Measurements from ENCODE around the gene SPATA22.
"Not testable (repeated sequence)": the region's sequence is repeated elsewhere in the genome, so short reads cannot be mapped to it uniquely, and the experiment has no call there.

The SPATA22 gene

GRCh38 chr17:3472137-3472536, 518 bp upstream of the SPATA22 start:
- no peak for DNase-seq (ENCODE audit: low read depth)

- DNase-seq (ENCODE audit: low read depth): no peak
These were observed 2.1 kb downstream of the SPATA22 start for GRCh38 chr17:3469529-3469928.

- not testable (repeated sequence) for DNase-seq (ENCODE audit: low read depth)
These were observed 5.3 kb downstream of the SPATA22 start for GRCh38 chr17:3466355-3466754.

GRCh38 chr17:3448059-3448665, 23.5 kb downstream of the SPATA22 start:
- DNase-seq (ENCODE audit: low read depth): no peak

- no peak for DNase-seq (ENCODE audit: low read depth)
These were observed 24.0 kb downstream of the SPATA22 start for GRCh38 chr17:3447625-3448024.

GRCh38 chr17:3440451-3440850, 31.2 kb downstream of the SPATA22 start:
- DNase-seq (ENCODE audit: low read depth): no peak

GRCh38 chr17:3438368-3438767, 33.3 kb downstream of the SPATA22 start:
- DNase-seq (ENCODE audit: low read depth): no peak

- no peak for DNase-seq (ENCODE audit: low read depth)
These were observed 37.9 kb downstream of the SPATA22 start, which contains the start of gene OR1E2 for GRCh38 chr17:3433741-3434140. Gene OR1E2, minus strand, starts transcription at chr17:3433841. Its CDS starts 0 bp downstream, at chr17:3433841.

- DNase-seq (ENCODE audit: low read depth): not testable (repeated sequence)
These were observed 38.4 kb downstream of the SPATA22 start for GRCh38 chr17:3433215-3433614.

GRCh38 chr17:3418222-3418621, 53.4 kb downstream of the SPATA22 start:
- DNase-seq (ENCODE audit: low read depth): no peak

GRCh38 chr17:3415610-3416009, 56.0 kb downstream of the SPATA22 start:
- no peak for DNase-seq (ENCODE audit: low read depth)

- not testable (repeated sequence) for DNase-seq (ENCODE audit: low read depth)
These were observed 59.4 kb downstream of the SPATA22 start for GRCh38 chr17:3412216-3412615.

GRCh38 chr17:3411070-3411469, 60.5 kb downstream of the SPATA22 start, which contains the start of gene OR3A3:
Gene OR3A3, plus strand, starts transcription at chr17:3411370.
- no peak for DNase-seq (ENCODE audit: low read depth)

- DNase-seq (ENCODE audit: low read depth): not testable (repeated sequence)
These were observed 67.8 kb downstream of the SPATA22 start for GRCh38 chr17:3403856-3404255.

GRCh38 chr17:3401786-3402185, 69.8 kb downstream of the SPATA22 start:
- DNase-seq (ENCODE audit: low read depth): no peak

- DNase-seq (ENCODE audit: low read depth): no peak
These were observed 71.6 kb downstream of the SPATA22 start for GRCh38 chr17:3400055-3400454.

GRCh38 chr17:3398310-3398709, 73.3 kb downstream of the SPATA22 start, which contains the start of gene OR1E1:
Gene OR1E1, minus strand, starts transcription at chr17:3398410. Its CDS starts 0 bp downstream, at chr17:3398410.
- no peak for DNase-seq (ENCODE audit: low read depth)

- DNase-seq (ENCODE audit: low read depth): not testable (repeated sequence)
These were observed 73.8 kb downstream of the SPATA22 start for GRCh38 chr17:3397801-3398200.
